HepG2 (cell line): ENCODE results near the gene FMC1. TPM values are rescaled to one million over a fixed set of nuclear protein-coding genes. Genes with fewer than 3 reads are reported as not detected.

ENCODE experiments used
- CSRNP2 ChIP-seq: sonication (generic); formaldehyde crosslinking; conservative IDR thresholded peaks from 2 replicates; pipeline ENCODE4 v1.8.0; 2022; ENCODE audit warnings: low read depth, missing genetic modification reagents
- EED ChIP-seq: sonication (generic); formaldehyde crosslinking; IDR thresholded peaks from 2 replicates; pipeline ENCODE4 v1.5.0; 2020; ENCODE audit warnings: mild to moderate bottlenecking, missing genetic modification reagents
- GATAD1 ChIP-seq: IDR thresholded peaks from 2 replicates; pipeline ENCODE4 v1.6.1; 2016; ENCODE audit warnings: missing genetic modification reagents, missing compliant biosample characterization
- HCFC1 ChIP-seq: fragments of 150-350 bp; IDR thresholded peaks from 2 replicates; pipeline ENCODE4 v1.6.1; 2014; ENCODE audit warnings: low read depth, low read length
- HOXA7 ChIP-seq: sonication (generic); formaldehyde crosslinking; IDR thresholded peaks from 2 replicates; pipeline ENCODE4 v1.8.1; 2022; ENCODE audit warnings: mild to moderate bottlenecking, missing genetic modification reagents, moderate library complexity
- ISX ChIP-seq: sonication (generic); formaldehyde crosslinking; conservative IDR thresholded peaks from 2 replicates; pipeline ENCODE4 v1.5.0; 2020; ENCODE audit warnings: missing genetic modification reagents
- KAT8 ChIP-seq: IDR thresholded peaks from 2 replicates; pipeline ENCODE4 v1.6.1; 2016; ENCODE audit warnings: missing genetic modification reagents, missing compliant biosample characterization
- KDM5B ChIP-seq: sonication (generic); formaldehyde crosslinking; IDR thresholded peaks from 2 replicates; pipeline ENCODE4 v1.4.0; 2020; ENCODE audit warnings: missing genetic modification reagents, mild to moderate bottlenecking, borderline replicate concordance
- MAF1 ChIP-seq: sonication (generic); formaldehyde crosslinking; IDR thresholded peaks from 2 replicates; pipeline ENCODE4 v1.5.0; 2020; ENCODE audit warnings: missing genetic modification reagents, borderline replicate concordance
- MED13 ChIP-seq: sonication (generic); formaldehyde crosslinking; IDR thresholded peaks from 2 replicates; pipeline ENCODE4 v1.5.0; 2020; ENCODE audit warnings: missing genetic modification reagents
- NFKBIZ ChIP-seq: IDR thresholded peaks from 2 replicates; pipeline ENCODE4 v1.6.1; 2018; ENCODE audit warnings: missing genetic modification reagents, missing compliant biosample characterization
- PHF5A ChIP-seq: IDR thresholded peaks from one replicate; pipeline ENCODE4 v1.6.1; 2018; ENCODE audit warnings: low read depth, missing genetic modification reagents; ENCODE audit not compliant: unreplicated experiment
- PTBP1 ChIP-seq: fragments of 200-400 bp; formaldehyde crosslinking; IDR thresholded peaks from 2 replicates; pipeline ENCODE4 v1.6.1; 2018; ENCODE audit warnings: low read length, low read depth; ENCODE audit not compliant: poor library complexity, severe bottlenecking
- SPEN ChIP-seq: sonication (generic); formaldehyde crosslinking; IDR thresholded peaks from 2 replicates; pipeline ENCODE4 v1.5.1; 2020; ENCODE audit warnings: low read depth, mild to moderate bottlenecking, missing genetic modification reagents
- SRSF1 ChIP-seq: fragments of 200-400 bp; formaldehyde crosslinking; optimal IDR thresholded peaks from 2 replicates; pipeline ENCODE3; 2017; ENCODE audit warnings: mild to moderate bottlenecking, low read depth, low read length, moderate library complexity
- ZNF224 ChIP-seq: sonication (generic); formaldehyde crosslinking; IDR thresholded peaks from 2 replicates; pipeline ENCODE4 v1.5.0; 2020; ENCODE audit warnings: mild to moderate bottlenecking, missing genetic modification reagents
- ZNF501 ChIP-seq: sonication (generic); formaldehyde crosslinking; IDR thresholded peaks from 2 replicates; pipeline ENCODE4 v1.5.1; 2020; ENCODE audit warnings: mild to moderate bottlenecking, moderate library complexity, missing genetic modification reagents
- ZNF550 ChIP-seq: sonication (generic); formaldehyde crosslinking; IDR thresholded peaks from 2 replicates; pipeline ENCODE4 v1.4.0; 2020; ENCODE audit warnings: mild to moderate bottlenecking, missing genetic modification reagents, borderline replicate concordance
- ZNF609 ChIP-seq: sonication (generic); formaldehyde crosslinking; IDR thresholded peaks from 2 replicates; pipeline ENCODE4 v1.4.0; 2020; ENCODE audit warnings: mild to moderate bottlenecking, missing genetic modification reagents, borderline replicate concordance
- ZNF619 ChIP-seq: sonication (generic); formaldehyde crosslinking; IDR thresholded peaks from 2 replicates; pipeline ENCODE4 v1.4.0; 2020; ENCODE audit warnings: mild to moderate bottlenecking, missing genetic modification reagents
- ZNF644 ChIP-seq: IDR thresholded peaks from 2 replicates; pipeline ENCODE4 v1.6.1; 2016; ENCODE audit warnings: low read depth
- polyA plus RNA-seq, 8 experiments: library from polyadenylated mRNA; depleted of rRNA in 3 of 8; stranded (reverse) in 7 of 8; unstranded in 1 of 8; fragments of >200 nt; fragmentation: Illumina TruSeq in 4 of 8; extraction: Trizol in 4 of 8; gene quantifications; 2 replicates each; pipeline versions ENCODE4 v1.2.1 to v1.2.3, GENCODE V29; 2011 to 2016; ENCODE audit warnings: low read depth in 4 of 8, missing spikeins in 1 of 8, mixed read lengths in 1 of 8; ENCODE audit not compliant: insufficient read depth in 1 of 8
- total RNA-seq, 5 experiments: library from RNA; depleted of rRNA; stranded (reverse); fragments of >200 nt; fragmentation: Illumina TruSeq; extraction: Trizol; gene quantifications; 2 replicates each; pipeline ENCODE4 v1.2.3, GENCODE V29; 2016; ENCODE audit warnings: low read depth in 1 of 5

FMC1 gene
- total and polyA plus RNA-seq, 2 of the 13 experiments (the other 11 are each of a cell fraction or from before 2014, with no cell fraction given) = 39.2 to 50.7 TPM

GRCh38 chr7:139341058-139341775, at the start of gene FMC1 (continued):
- TF ChIP-seq EED (CRISPR knock-in tag) = peak; percentile 58; the same call in 1 of the 2 replicates
- no peak for TF ChIP-seq PTBP1
- peak; percentile 80; the same call in 1 of the 2 replicates for TF ChIP-seq ZNF619 (CRISPR knock-in tag)
- no peak for TF ChIP-seq CSRNP2 (CRISPR knock-in tag)
- TF ChIP-seq SPEN (CRISPR knock-in tag) = peak; percentile 68
- no peak for TF ChIP-seq NFKBIZ (CRISPR knock-in tag)
- no peak for TF ChIP-seq ZNF644
- TF ChIP-seq MAF1 = peak; percentile 41; the same call in 1 of the 2 replicates
- TF ChIP-seq ZNF609 (CRISPR knock-in tag) = peak; percentile 48; the same call in 1 of the 2 replicates
- TF ChIP-seq MED13 (CRISPR knock-in tag) = no peak
- TF ChIP-seq PHF5A (CRISPR knock-in tag) = peak; percentile 43
- peak; percentile 70 for TF ChIP-seq GATAD1 (CRISPR knock-in tag)
- TF ChIP-seq HOXA7 (CRISPR knock-in tag) = no peak
- TF ChIP-seq ZNF501 = peak; percentile 66; the same call in 1 of the 2 replicates
- TF ChIP-seq SRSF1 = peak; percentile 96
- peak; percentile 25; the same call in 1 of the 2 replicates for TF ChIP-seq ISX (CRISPR knock-in tag)
- TF ChIP-seq ZNF224 (CRISPR knock-in tag) = peak; percentile 68; the same call in 1 of the 2 replicates
- TF ChIP-seq KDM5B (CRISPR knock-in tag) = peak; percentile 56; the same call in 1 of the 2 replicates
- peak; percentile 25; the same call in 1 of the 2 replicates for TF ChIP-seq HCFC1
- peak; percentile 81; the same call in 1 of the 2 replicates for TF ChIP-seq ZNF550 (CRISPR knock-in tag)
- TF ChIP-seq KAT8 (CRISPR knock-in tag) = peak; percentile 74; the same call in 1 of the 2 replicates
